Tibial nerve (tissue), 4 donors: Measurements from ENCODE around the gene TRPM2. TPM values are rescaled to one million over a fixed set of nuclear protein-coding genes. Genes with fewer than 3 reads are reported as not detected.

ENCODE experiments used
- DNase-seq, 2 donors: peaks; one replicate each; pipeline ENCODE4 v3.0.0-alpha.2; 2019; ENCODE audit warnings: low spot score in 2 of 2
- H3K27ac ChIP-seq, 4 donors: fragments of 200-600 bp; sonication (generic) in 3 of 4; one replicate each; pipeline ENCODE4 v1.5.1; 2017 to 2019; ENCODE audit warnings: mild to moderate bottlenecking in 1 of 4
- H3K27me3 ChIP-seq, 2 donors: fragments of 200-600 bp; sonication (generic) in 1 of 2; one replicate each; pipeline versions ENCODE4 v1.5.1 to v1.6.0; 2017 to 2019
- H3K36me3 ChIP-seq, 3 donors: fragments of 200-600 bp; sonication (generic); one replicate each; pipeline ENCODE4 v1.5.1; 2018 to 2019
- H3K4me1 ChIP-seq, 4 donors: fragments of 200-600 bp; sonication (generic) in 3 of 4; one replicate each; pipeline ENCODE4 v1.5.1; 2017 to 2019
- H3K4me3 ChIP-seq, 4 donors: fragments of 200-600 bp; sonication (generic) in 3 of 4; one replicate each; pipeline ENCODE4 v1.5.1; 2017 to 2019; ENCODE audit warnings: mild to moderate bottlenecking in 1 of 4, moderate library complexity in 1 of 4
- H3K9me3 ChIP-seq, 4 donors: fragments of 200-600 bp; sonication (generic) in 3 of 4; one replicate each; pipeline ENCODE4 v1.5.1; 2017 to 2019
- EP300 ChIP-seq, 2 donors: sonication (generic); formaldehyde crosslinking; IDR thresholded peaks; one replicate each; pipeline ENCODE4 v1.6.1; 2017; ENCODE audit warnings: antibody characterized with exemption in 2 of 2, mild to moderate bottlenecking in 1 of 2
- POLR2A ChIP-seq, 2 donors: fragments of 450-650 bp; IDR thresholded peaks; one replicate each; pipeline ENCODE4 v1.6.1; 2017; ENCODE audit warnings: antibody characterized with exemption in 2 of 2, mild to moderate bottlenecking in 2 of 2, moderate library complexity in 2 of 2
- WGBS, 2 donors: methylation state at CpG; one replicate each; pipeline ENCODE4 v1.1.5; 2018; 5-methylcytosine and 5-hydroxymethylcytosine counted together
- total RNA-seq, 4 donors: library from RNA; depleted of rRNA; stranded (reverse); fragments of >200 nt; gene quantifications; one replicate each; pipeline ENCODE4 v1.1.0, GENCODE V29; 2016
- TF ChIP-seq, protein P1 (sequence below), 5 experiments: fragments of 200-600 bp in 3 of 5; fragments of 450-650 bp in 2 of 5; sonication (generic) in 3 of 5; IDR thresholded peaks; one replicate each; pipeline ENCODE4 v1.5.1; 2016 to 2019; ENCODE audit warnings: antibody characterized with exemption in 5 of 5, mild to moderate bottlenecking in 3 of 5, moderate library complexity in 2 of 5

Gene TRPM2
- total RNA-seq, 4 donors from 2014 or later, result 4.9 to 10.3 (median 7.8) TPM

DNA sequence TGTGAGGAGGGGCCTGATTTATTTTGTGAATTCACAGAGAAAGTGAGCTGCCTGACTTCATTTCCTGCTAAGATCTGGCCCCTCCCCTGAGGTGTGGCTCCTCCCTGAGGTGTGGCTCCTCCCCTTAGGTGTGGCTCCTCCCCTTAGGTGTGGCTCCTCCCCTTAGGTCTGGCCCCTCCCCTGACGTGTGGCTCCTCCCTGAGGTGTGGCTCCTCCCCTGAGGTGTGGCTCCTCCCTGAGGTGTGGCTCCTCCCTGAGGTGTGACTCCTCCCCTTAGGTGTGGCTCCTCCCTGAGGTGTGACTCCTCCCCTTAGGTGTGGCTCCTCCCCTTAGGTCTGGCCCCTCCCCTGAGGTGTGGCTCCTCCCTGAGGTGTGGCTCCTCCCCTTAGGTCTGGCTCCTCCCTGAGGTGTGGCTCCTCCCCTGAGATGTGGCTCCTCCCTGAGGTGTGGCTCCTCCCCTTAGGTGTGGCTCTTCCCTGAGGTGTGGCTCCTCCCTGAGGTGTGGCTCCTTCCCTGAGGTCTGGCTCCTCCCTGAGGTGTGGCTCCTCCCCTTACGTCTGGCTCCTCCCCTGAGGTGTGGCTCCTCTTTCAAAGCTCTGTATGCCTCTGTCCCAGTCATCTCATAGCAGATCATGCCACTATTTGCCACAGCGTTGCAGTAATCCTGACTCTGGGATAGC lies 75.0 kb downstream of the TRPM2 start:
- H3K36me3 ChIP-seq, result no peaks in the 10 kb centered on the region
- WGBS, 2 donors, result 65 to 67% methylated on average over 3 of the region's 3 CpGs
- H3K27me3 ChIP-seq, result peaks cover 0 to 17% of the 10 kb centered on the region in 2 donors
- TF ChIP-seq, protein P1, sequence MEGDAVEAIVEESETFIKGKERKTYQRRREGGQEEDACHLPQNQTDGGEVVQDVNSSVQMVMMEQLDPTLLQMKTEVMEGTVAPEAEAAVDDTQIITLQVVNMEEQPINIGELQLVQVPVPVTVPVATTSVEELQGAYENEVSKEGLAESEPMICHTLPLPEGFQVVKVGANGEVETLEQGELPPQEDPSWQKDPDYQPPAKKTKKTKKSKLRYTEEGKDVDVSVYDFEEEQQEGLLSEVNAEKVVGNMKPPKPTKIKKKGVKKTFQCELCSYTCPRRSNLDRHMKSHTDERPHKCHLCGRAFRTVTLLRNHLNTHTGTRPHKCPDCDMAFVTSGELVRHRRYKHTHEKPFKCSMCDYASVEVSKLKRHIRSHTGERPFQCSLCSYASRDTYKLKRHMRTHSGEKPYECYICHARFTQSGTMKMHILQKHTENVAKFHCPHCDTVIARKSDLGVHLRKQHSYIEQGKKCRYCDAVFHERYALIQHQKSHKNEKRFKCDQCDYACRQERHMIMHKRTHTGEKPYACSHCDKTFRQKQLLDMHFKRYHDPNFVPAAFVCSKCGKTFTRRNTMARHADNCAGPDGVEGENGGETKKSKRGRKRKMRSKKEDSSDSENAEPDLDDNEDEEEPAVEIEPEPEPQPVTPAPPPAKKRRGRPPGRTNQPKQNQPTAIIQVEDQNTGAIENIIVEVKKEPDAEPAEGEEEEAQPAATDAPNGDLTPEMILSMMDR (IDR thresholded peaks at IDR 0.05), result no peak
- TF ChIP-seq POLR2A (IDR thresholded peaks at IDR 0.05) (no peak), EP300 (IDR thresholded peaks at IDR 0.05) (no peak)
- H3K9me3 ChIP-seq, result peaks cover 0 to 22% (median 2%) of the 10 kb centered on the region in 4 donors
- no peak overlapping the region for H3K4me3 ChIP-seq
- H3K27ac ChIP-seq, result no peak overlapping the region
- H3K4me1 ChIP-seq, result no peaks in the 10 kb centered on the region
- no peak for DNase-seq

DNA sequence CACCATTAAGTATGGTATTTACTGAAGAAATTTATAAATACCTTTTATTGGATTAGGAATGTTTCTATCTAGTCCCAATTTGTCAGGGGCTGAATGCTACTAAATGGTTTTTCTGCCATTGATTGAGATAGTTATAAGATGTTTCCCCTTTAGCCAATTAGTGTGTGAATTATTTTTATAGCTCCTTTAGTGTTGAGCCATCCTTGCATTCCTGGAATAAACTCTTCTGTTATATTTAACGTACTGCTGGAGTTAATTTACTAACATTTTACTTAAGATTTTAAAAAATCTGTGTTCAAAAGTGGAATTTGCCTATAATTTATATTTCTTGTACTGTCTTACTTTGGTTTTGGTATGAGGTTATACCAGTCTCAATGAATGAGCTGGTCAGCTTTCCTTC lies 76.5 kb downstream of the TRPM2 start:
- Histone ChIP-seq H3K36me3 (no peaks in the 10 kb centered on the region), H3K9me3 (peaks cover 0 to 22% (median 2%) of the 10 kb centered on the region in 4 donors), H3K4me1 (no peaks in the 10 kb centered on the region), H3K4me3 (no peak overlapping the region), H3K27me3 (peaks cover 0 to 14% of the 10 kb centered on the region in 2 donors), H3K27ac (no peak overlapping the region)
- WGBS, 2 donors, result 85% methylated on average over 1 of the region's 1 CpG
- TF ChIP-seq, protein P1 (IDR thresholded peaks at IDR 0.05), result no peak
- TF ChIP-seq POLR2A (IDR thresholded peaks at IDR 0.05), result no peak
- no peak for TF ChIP-seq EP300 (IDR thresholded peaks at IDR 0.05)
- no peak for DNase-seq

DNA sequence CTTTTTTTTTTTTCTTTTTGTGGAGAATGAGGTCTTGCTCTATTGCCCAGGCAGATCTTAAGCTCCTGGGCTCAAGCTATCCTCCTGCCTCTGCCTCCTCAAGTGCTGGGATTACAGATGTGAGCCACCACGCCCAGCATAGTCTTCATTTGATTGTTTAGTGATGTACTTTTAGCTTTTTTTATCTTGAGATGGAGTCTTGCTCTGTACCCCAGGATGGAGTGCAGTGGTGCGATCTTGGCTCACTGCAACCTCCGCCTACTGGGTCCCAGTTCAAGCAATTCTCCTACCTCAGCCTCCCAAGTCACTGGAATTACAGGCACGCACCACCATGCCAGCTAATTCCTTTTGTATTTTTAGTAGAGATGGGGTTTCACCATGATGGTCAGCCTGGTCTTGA lies 77.9 kb downstream of the TRPM2 start:
- Histone ChIP-seq H3K4me1 (no peaks in the 10 kb centered on the region), H3K9me3 (peaks cover 0 to 22% (median 2%) of the 10 kb centered on the region in 4 donors), H3K4me3 (no peak overlapping the region), H3K36me3 (no peaks in the 10 kb centered on the region), H3K27me3 (peaks cover 0 to 2% of the 10 kb centered on the region in 2 donors), H3K27ac (no peak overlapping the region)
- DNase-seq, result no peak
- 85 to 92% methylated on average over 4 of the region's 4 CpGs for WGBS, 2 donors
- TF ChIP-seq EP300 (IDR thresholded peaks at IDR 0.05) (no peak), POLR2A (IDR thresholded peaks at IDR 0.05) (no peak)
- TF ChIP-seq, protein P1 (IDR thresholded peaks at IDR 0.05), result no peak

DNA sequence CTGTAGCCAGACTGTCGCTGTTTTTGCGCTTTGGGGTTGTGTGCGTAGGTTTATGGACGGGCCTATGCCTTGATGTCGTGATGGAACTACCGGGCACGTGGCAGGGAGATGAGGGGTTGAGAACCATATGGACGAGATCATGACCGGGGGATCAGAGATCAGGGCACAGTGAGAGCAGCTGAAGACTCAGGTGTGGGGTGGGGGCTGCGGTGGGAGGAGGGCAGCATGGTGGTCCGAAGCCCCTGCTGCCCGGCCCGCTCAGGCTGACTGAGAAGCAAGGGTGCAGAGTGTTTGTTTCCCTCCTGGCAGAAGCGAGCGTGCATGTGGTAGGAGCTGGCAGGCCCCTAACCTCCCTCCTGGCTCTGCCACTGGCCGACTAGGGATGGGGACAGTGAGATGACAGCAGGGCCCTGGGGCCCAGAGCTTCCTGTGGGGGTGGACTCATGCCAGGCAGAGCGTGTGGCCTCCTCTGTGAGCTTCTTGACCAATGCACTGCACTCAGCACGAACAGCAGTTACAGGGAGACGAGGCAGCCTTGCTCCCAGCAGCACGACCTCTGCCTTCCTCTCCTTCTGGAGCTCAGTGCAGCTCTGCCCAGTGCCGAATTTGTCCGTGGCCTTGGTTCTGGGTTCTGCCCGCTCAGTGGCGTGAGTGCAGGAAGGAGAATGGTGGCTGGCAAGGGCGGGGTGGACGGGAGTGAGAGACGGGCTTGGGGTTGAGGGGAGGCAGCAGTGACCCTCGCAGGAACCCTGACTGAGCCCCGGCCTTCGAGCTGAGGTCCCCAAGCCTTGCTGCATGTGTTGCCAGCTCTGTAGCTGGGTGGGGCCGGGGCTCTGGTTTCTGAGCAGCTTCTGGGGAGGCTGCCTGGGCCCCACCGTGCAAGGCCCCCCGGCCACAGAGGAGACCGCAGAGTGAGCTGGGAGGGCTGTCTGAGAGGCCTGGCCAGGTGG lies 79.7 kb downstream of the TRPM2 start:
- H3K27me3 ChIP-seq, result no peaks in the 10 kb centered on the region
- H3K4me1 ChIP-seq, result no peaks in the 10 kb centered on the region
- WGBS, 2 donors, result 79 to 83% methylated on average over 31 to 34 of the region's 34 CpGs
- peaks cover 0 to 22% (median 2%) of the 10 kb centered on the region in 4 donors for H3K9me3 ChIP-seq
- TF ChIP-seq POLR2A (IDR thresholded peaks at IDR 0.05) (no peak), EP300 (IDR thresholded peaks at IDR 0.05) (no peak)
- TF ChIP-seq, protein P1 (IDR thresholded peaks at IDR 0.05), result no peak
- DNase-seq, result no peak
- no peaks in the 10 kb centered on the region for H3K36me3 ChIP-seq
- no peak overlapping the region for H3K4me3 ChIP-seq
- H3K27ac ChIP-seq, result no peak overlapping the region
